ENCODE measurements around the gene ITPR1. TPM values are rescaled to one million over a fixed set of nuclear protein-coding genes. Genes with fewer than 3 reads are reported as not detected.

ITPR1 gene
- total RNA-seq, 1 experiment from 2014 or later, result 48.5 TPM

DNA sequence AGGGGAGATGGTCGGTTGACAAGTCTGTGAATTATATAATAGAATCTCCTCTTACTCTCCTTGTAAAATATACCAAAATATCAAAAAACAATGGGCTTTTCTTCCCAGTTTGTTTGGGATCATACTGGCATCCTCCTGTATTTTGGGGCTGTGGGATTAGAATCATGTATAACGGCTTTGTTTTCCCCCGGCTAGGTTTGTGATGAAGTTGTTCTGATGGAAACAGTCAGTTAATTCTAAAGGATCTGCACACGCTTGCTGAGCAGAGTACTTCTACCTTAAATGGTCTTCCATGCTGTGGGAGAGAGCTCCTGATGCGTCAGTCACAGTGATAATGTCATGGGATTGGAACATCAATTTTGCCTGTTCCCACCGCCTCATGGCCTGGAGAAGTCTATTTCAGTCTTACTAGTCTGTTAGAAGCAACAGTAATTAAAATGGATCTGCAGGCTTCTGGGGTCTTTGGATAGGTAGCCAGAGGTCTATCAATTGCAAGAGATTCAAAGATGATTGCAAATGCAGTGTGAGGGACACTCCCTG, 81.3 kb downstream of the ITPR1 start:
- ATAC-seq (no peak), DNase-seq (no peak)
- intact Hi-C loops (cut with micrococcal nuclease), result no loop called here
- no peak for TF ChIP-seq EZH2 (IDR thresholded peaks at IDR 0.05; ENCODE audit: low read length, unreplicated experiment)
- TF ChIP-seq, protein P1, sequence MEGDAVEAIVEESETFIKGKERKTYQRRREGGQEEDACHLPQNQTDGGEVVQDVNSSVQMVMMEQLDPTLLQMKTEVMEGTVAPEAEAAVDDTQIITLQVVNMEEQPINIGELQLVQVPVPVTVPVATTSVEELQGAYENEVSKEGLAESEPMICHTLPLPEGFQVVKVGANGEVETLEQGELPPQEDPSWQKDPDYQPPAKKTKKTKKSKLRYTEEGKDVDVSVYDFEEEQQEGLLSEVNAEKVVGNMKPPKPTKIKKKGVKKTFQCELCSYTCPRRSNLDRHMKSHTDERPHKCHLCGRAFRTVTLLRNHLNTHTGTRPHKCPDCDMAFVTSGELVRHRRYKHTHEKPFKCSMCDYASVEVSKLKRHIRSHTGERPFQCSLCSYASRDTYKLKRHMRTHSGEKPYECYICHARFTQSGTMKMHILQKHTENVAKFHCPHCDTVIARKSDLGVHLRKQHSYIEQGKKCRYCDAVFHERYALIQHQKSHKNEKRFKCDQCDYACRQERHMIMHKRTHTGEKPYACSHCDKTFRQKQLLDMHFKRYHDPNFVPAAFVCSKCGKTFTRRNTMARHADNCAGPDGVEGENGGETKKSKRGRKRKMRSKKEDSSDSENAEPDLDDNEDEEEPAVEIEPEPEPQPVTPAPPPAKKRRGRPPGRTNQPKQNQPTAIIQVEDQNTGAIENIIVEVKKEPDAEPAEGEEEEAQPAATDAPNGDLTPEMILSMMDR (conservative IDR thresholded peaks at IDR 0.05; ENCODE audit: low read depth, low read length), result no peak
- TF ChIP-seq EZH2phosphoT487 (IDR thresholded peaks at IDR 0.05; ENCODE audit: borderline replicate concordance, low read length), result no peak
- no peak overlapping the region for H3K4me3 ChIP-seq (ENCODE audit: low read length)
- no peak overlapping the region for H2AFZ ChIP-seq (ENCODE audit: low read length)
- H3K36me3 ChIP-seq (ENCODE audit: low read depth, low read length), result no peaks in the 10 kb centered on the region
- H3K27ac ChIP-seq (ENCODE audit: low read length), result no peak overlapping the region
- ChIA-PET CTCF (no interaction called here), POLR2A (ENCODE audit: unreplicated experiment) (no interaction called here)
- no peaks in the 10 kb centered on the region for H3F3A ChIP-seq (ENCODE audit: low read length, unreplicated experiment)
- no peaks in the 10 kb centered on the region for H3K79me2 ChIP-seq (ENCODE audit: low read length)
- no peaks in the 10 kb centered on the region for H3K9me3 ChIP-seq (ENCODE audit: low read length)
- no peak overlapping the region for H3K4me2 ChIP-seq (ENCODE audit: low read length)
- H3K9me2 ChIP-seq (replicated peaks; ENCODE audit: low read length), result no peaks in the 10 kb centered on the region
- peaks cover 10% of the 10 kb centered on the region; the same call in 1 of the 2 replicates for H3K4me1 ChIP-seq (ENCODE audit: insufficient read depth, low read length)
- H3K27me3 ChIP-seq (ENCODE audit: low read length), result no peaks in the 10 kb centered on the region
- H4K20me1 ChIP-seq (ENCODE audit: low read length), result no peaks in the 10 kb centered on the region
- no TSS peak for BruUV-seq (replicated peaks)
- H3K9ac ChIP-seq (ENCODE audit: low read length), result no peak overlapping the region

DNA sequence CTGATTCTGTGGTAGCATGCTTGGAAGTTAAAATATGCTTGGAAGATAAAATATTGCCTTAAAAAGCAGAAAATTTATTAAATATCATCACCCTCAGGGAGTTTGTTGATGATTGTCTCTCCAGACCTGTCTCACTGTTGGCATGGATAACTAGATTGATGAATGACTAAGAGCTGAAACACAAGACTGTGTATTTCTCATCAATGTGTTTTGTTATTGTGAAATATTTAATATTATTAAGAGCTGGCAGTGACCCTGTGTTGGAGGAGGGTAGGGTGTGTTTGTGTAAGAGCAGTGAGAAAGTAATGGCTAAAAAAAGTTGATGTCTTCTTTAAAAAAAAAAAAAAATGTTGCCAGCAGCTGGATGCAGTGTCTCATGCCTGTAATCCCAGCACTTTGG, 82.2 kb downstream of the ITPR1 start:
- H3K4me3 ChIP-seq (ENCODE audit: low read length), result no peak overlapping the region
- H3K4me2 ChIP-seq (ENCODE audit: low read length), result no peak overlapping the region
- H3K4me1 ChIP-seq (ENCODE audit: insufficient read depth, low read length), result peaks cover 10% of the 10 kb centered on the region; the same call in 1 of the 2 replicates
- no peaks in the 10 kb centered on the region for H3K9me2 ChIP-seq (replicated peaks; ENCODE audit: low read length)
- CTCF ChIA-PET, result no interaction called here
- intact Hi-C loops (cut with micrococcal nuclease), result no loop called here
- no peaks in the 10 kb centered on the region for H4K20me1 ChIP-seq (ENCODE audit: low read length)
- H3K36me3 ChIP-seq (ENCODE audit: low read depth, low read length), result no peaks in the 10 kb centered on the region
- no peaks in the 10 kb centered on the region for H3K27me3 ChIP-seq (ENCODE audit: low read length)
- no peak overlapping the region for H2AFZ ChIP-seq (ENCODE audit: low read length)
- TF ChIP-seq, protein P1 (conservative IDR thresholded peaks at IDR 0.05; ENCODE audit: low read depth, low read length), result no peak
- no peak for TF ChIP-seq EZH2phosphoT487 (IDR thresholded peaks at IDR 0.05; ENCODE audit: borderline replicate concordance, low read length)
- no peak for TF ChIP-seq EZH2 (IDR thresholded peaks at IDR 0.05; ENCODE audit: low read length, unreplicated experiment)
- H3K27ac ChIP-seq (ENCODE audit: low read length), result no peak overlapping the region
- no peaks in the 10 kb centered on the region for H3F3A ChIP-seq (ENCODE audit: low read length, unreplicated experiment)
- POLR2A ChIA-PET (ENCODE audit: unreplicated experiment), result no interaction called here
- BruUV-seq (replicated peaks), result no TSS peak
- no peak for ATAC-seq
- H3K9me3 ChIP-seq (ENCODE audit: low read length), result no peaks in the 10 kb centered on the region
- DNase-seq, result peak; percentile 39
- no peaks in the 10 kb centered on the region for H3K79me2 ChIP-seq (ENCODE audit: low read length)
- H3K9ac ChIP-seq (ENCODE audit: low read length), result no peak overlapping the region

DNA sequence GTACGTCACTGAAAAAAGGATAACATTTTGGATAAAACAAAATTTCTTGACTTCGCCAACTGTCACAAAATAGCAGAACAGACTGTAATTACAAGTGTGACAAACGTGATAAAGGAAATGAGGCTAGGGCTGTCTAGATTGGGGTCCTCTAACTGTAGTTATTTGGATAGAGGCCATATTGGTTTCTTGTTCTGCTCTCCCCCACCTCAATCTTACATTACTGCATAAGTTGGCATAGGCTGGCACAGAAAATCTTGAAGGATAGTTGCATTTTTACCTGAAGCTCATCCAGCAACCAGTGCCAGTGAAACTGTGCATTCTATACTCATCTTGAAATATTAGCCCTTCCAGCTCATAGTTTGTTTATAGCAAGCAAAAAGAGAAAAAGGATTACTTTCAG, 84.6 kb downstream of the ITPR1 start:
- ChIA-PET POLR2A (ENCODE audit: unreplicated experiment) (no interaction called here), CTCF (no interaction called here)

More for the DNA sequence above, 84.6 kb downstream of the ITPR1 start:
- H3K4me2 ChIP-seq (ENCODE audit: low read length), result no peak overlapping the region
- intact Hi-C loops (cut with micrococcal nuclease), result no loop called here
- no peak overlapping the region for H3K4me3 ChIP-seq (ENCODE audit: low read length)
- H3K9ac ChIP-seq (ENCODE audit: low read length), result no peak overlapping the region
- H3K4me1 ChIP-seq (ENCODE audit: insufficient read depth, low read length), result peaks cover 10% of the 10 kb centered on the region; the same call in 1 of the 2 replicates
- H3K9me2 ChIP-seq (replicated peaks; ENCODE audit: low read length), result no peaks in the 10 kb centered on the region
- no peaks in the 10 kb centered on the region for H3K27me3 ChIP-seq (ENCODE audit: low read length)
- TF ChIP-seq EZH2 (IDR thresholded peaks at IDR 0.05; ENCODE audit: low read length, unreplicated experiment) (no peak), EZH2phosphoT487 (IDR thresholded peaks at IDR 0.05; ENCODE audit: borderline replicate concordance, low read length) (no peak)
- TF ChIP-seq, protein P1 (conservative IDR thresholded peaks at IDR 0.05; ENCODE audit: low read depth, low read length), result no peak
- no peaks in the 10 kb centered on the region for H3F3A ChIP-seq (ENCODE audit: low read length, unreplicated experiment)
- DNase-seq (no peak), ATAC-seq (no peak)
- no peak overlapping the region for H2AFZ ChIP-seq (ENCODE audit: low read length)
- no peak overlapping the region for H3K27ac ChIP-seq (ENCODE audit: low read length)
- no peaks in the 10 kb centered on the region for H3K79me2 ChIP-seq (ENCODE audit: low read length)
- no peaks in the 10 kb centered on the region for H3K36me3 ChIP-seq (ENCODE audit: low read depth, low read length)
- H4K20me1 ChIP-seq (ENCODE audit: low read length), result no peaks in the 10 kb centered on the region
- H3K9me3 ChIP-seq (ENCODE audit: low read length), result no peaks in the 10 kb centered on the region
- no TSS peak for BruUV-seq (replicated peaks)
